Endothelial cell of umbilical vein (primary cell): ENCODE data around the gene ZNF407.

Experiments
- EZH2 ChIP-seq: IDR thresholded peaks from 2 replicates; pipeline ENCODE4 v1.6.1; 2012; ENCODE audit warnings: borderline replicate concordance, low read depth, mild to moderate bottlenecking, moderate library complexity, low read length, inconsistent platforms; ENCODE audit not compliant: severe bottlenecking
- FOS ChIP-seq: IDR thresholded peaks from 2 replicates; pipeline ENCODE4 v1.6.1; 2011; ENCODE audit warnings: mild to moderate bottlenecking, low read length, moderate library complexity, borderline replicate concordance; ENCODE audit not compliant: insufficient read depth
- GATA2 ChIP-seq: IDR thresholded peaks from 2 replicates; pipeline ENCODE4 v1.7.0; 2011; ENCODE audit warnings: low read depth, mild to moderate bottlenecking, moderate library complexity, mixed read lengths, low read length; ENCODE audit not compliant: insufficient read length, insufficient read depth
- JUN ChIP-seq: IDR thresholded peaks from 2 replicates; pipeline ENCODE4 v1.6.1; 2011; ENCODE audit warnings: borderline replicate concordance, low read depth; ENCODE audit not compliant: insufficient read length, insufficient read depth
- MAX ChIP-seq: IDR thresholded peaks from 2 replicates; pipeline ENCODE4 v1.6.1; 2011; ENCODE audit not compliant: insufficient read depth, insufficient read length
- MYC ChIP-seq: IDR thresholded peaks from one replicate; pipeline ENCODE4 v1.6.1; 2011; ENCODE audit warnings: mild to moderate bottlenecking, low read depth, low read length
- POLR2A ChIP-seq: IDR thresholded peaks from 2 replicates; pipeline ENCODE4 v1.6.1; 2012; ENCODE audit warnings: low read depth, mild to moderate bottlenecking, control low read depth, low read length
- POLR2AphosphoS5 ChIP-seq: IDR thresholded peaks from 2 replicates; pipeline ENCODE4 v1.6.1; 2012; ENCODE audit warnings: low read depth, mild to moderate bottlenecking, control low read depth, low read length, moderate library complexity; ENCODE audit not compliant: insufficient read depth
- TF ChIP-seq, protein P1 (sequence below), 2 donors: IDR thresholded peaks; 1 replicate in 1 of 2; 2 replicates in 1 of 2; pipeline ENCODE4 v1.5.1; 2011; ENCODE audit warnings: low read length in 2 of 2, mild to moderate bottlenecking in 2 of 2, moderate library complexity in 2 of 2, control low read depth in 1 of 2, inconsistent platforms in 1 of 2, low read depth in 1 of 2; ENCODE audit not compliant: insufficient read depth in 1 of 2; ENCODE audit errors: extremely low read depth in 1 of 2

GRCh38 chr18:74633652-74634352, 36.1 kb downstream of the ZNF407 start:
- TF ChIP-seq POLR2A (no peak), EZH2 (no peak), POLR2AphosphoS5 (no peak), JUN (no peak), MYC (no peak), FOS (no peak), MAX (no peak), GATA2 (no peak)
- TF ChIP-seq, protein P1, sequence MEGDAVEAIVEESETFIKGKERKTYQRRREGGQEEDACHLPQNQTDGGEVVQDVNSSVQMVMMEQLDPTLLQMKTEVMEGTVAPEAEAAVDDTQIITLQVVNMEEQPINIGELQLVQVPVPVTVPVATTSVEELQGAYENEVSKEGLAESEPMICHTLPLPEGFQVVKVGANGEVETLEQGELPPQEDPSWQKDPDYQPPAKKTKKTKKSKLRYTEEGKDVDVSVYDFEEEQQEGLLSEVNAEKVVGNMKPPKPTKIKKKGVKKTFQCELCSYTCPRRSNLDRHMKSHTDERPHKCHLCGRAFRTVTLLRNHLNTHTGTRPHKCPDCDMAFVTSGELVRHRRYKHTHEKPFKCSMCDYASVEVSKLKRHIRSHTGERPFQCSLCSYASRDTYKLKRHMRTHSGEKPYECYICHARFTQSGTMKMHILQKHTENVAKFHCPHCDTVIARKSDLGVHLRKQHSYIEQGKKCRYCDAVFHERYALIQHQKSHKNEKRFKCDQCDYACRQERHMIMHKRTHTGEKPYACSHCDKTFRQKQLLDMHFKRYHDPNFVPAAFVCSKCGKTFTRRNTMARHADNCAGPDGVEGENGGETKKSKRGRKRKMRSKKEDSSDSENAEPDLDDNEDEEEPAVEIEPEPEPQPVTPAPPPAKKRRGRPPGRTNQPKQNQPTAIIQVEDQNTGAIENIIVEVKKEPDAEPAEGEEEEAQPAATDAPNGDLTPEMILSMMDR (IDR thresholded peaks at IDR 0.05; ENCODE audit: extremely low read depth in 1 of 2, insufficient read depth in 1 of 2, low read depth in 1 of 2, low read length in 2 of 2) = no peak
